ENCODE data around the gene BBLN. TPM values are rescaled to one million over a fixed set of nuclear protein-coding genes. Genes with fewer than 3 reads are reported as not detected.
"Not testable (repeated sequence)": the region's sequence is repeated elsewhere in the genome, so short reads cannot be mapped to it uniquely, and the experiment has no call there.

BBLN gene
- total RNA-seq, result 100 to 1,000 TPM in 3 of 4 donors, 10 to 100 TPM in 1; 73.5 to 145 (median 132) TPM

GRCh38 chr9:128159784-128160602 lies at the start of gene BBLN:
TSS of gene BBLN (plus strand) at chr9:128160265. CDS start at chr9:128160408, 143 bp downstream.
- TF ChIP-seq CTCF (IDR thresholded peaks at IDR 0.05 in 4 of 5, conservative IDR thresholded peaks at IDR 0.05 in 1 of 5) (peak in 1 of 5 experiments; percentile 10), POLR2A (IDR thresholded peaks at IDR 0.05) (peak; percentile 32 to 46)
- in situ Hi-C loops (cut with MboI; ENCODE audit: low sequenced_read_pairs in 4 of 4) (no loop called here), intact Hi-C loops (cut with DNase I; ENCODE audit: low total_unique reads) (no loop called here)
- ATAC-seq (peak; percentile 87 to 88), DNase-seq (peak; percentile 91 to 92)
- Histone ChIP-seq H3K27ac (peak within 1 kb of the TSS; percentile 70 to 82 (median 78)), H3K27me3 (no peaks in the 10 kb centered on the region), H3K36me3 (peaks cover 0 to 23% of the 10 kb centered on the region in 2 donors), H3K9me3 (no peaks in the 10 kb centered on the region), H3K4me1 (peaks cover 8 to 9% of the 10 kb centered on the region in 2 donors), H3K4me3 (peak within 1 kb of the TSS; percentile 76 to 99 (median 81))

- intact Hi-C loops (cut with DNase I; ENCODE audit: low total_unique reads), result loop anchor here (2.0 kb wide), 1 partner anchor 17 kb away; no protein-coding TSS in a partner anchor
- not testable (repeated sequence) for ATAC-seq
Observed at GRCh38 chr9:128111726-128112125, 48.3 kb upstream of the BBLN start.

GRCh38 chr9:128113526-128114325 lies 46.3 kb upstream of the BBLN start:
- H3K4me3 ChIP-seq, result no peak overlapping the region
- H3K4me1 ChIP-seq, result peaks cover 30 to 41% of the 10 kb centered on the region in 2 donors
- in situ Hi-C loops (cut with MboI; ENCODE audit: low sequenced_read_pairs in 4 of 4) (loop anchor here in 3 of 4 donors (10.0 to 25.0 kb wide), 2 partner anchors 151 to 159 kb away; no protein-coding TSS in a partner anchor), intact Hi-C loops (cut with DNase I; ENCODE audit: low total_unique reads) (loop anchor here (2.0 kb wide), 1 partner anchor 19 kb away; no protein-coding TSS in a partner anchor)
- H3K27me3 ChIP-seq, result no peaks in the 10 kb centered on the region
- peaks cover 0 to 5% of the 10 kb centered on the region in 2 donors for H3K36me3 ChIP-seq
- H3K27ac ChIP-seq, result peak overlapping the region; percentile 91 to 99 (median 98)
- no peaks in the 10 kb centered on the region for H3K9me3 ChIP-seq
- ATAC-seq (no peak), DNase-seq (peak in 1 of 2 donors; percentile 16)
- TF ChIP-seq POLR2A (IDR thresholded peaks at IDR 0.05), result no peak

More at GRCh38 chr9:128111726-128112125, 48.3 kb upstream of the BBLN start:
- H3K27me3 ChIP-seq, H3K4me3 ChIP-seq, H3K9me3 ChIP-seq: not testable (repeated sequence)
- peaks cover 40 to 51% of the 10 kb centered on the region in 2 donors for H3K4me1 ChIP-seq
- in situ Hi-C loops (cut with MboI; ENCODE audit: low sequenced_read_pairs in 4 of 4), result loop anchor here in 3 of 4 donors (10.0 to 25.0 kb wide), 2 partner anchors 149 to 157 kb away; no protein-coding TSS in a partner anchor
- peaks cover 0 to 17% of the 10 kb centered on the region in 2 donors for H3K36me3 ChIP-seq
- peak in 1 of 2 donors; percentile 74 for DNase-seq
- peak overlapping the region; percentile 91 to 99 (median 98) for H3K27ac ChIP-seq

GRCh38 chr9:128114326-128115186 lies 45.5 kb upstream of the BBLN start:
- DNase-seq (peak in 1 of 2 donors; percentile 28), ATAC-seq (no peak)
- intact Hi-C loops (cut with DNase I; ENCODE audit: low total_unique reads), result loop anchor here (5.0 kb wide), 2 partner anchors 32 to 172 kb away; no protein-coding TSS in a partner anchor
- TF ChIP-seq CTCF (IDR thresholded peaks at IDR 0.05 in 4 of 5, conservative IDR thresholded peaks at IDR 0.05 in 1 of 5), result no peak
- TF ChIP-seq POLR2A (IDR thresholded peaks at IDR 0.05), result no peak
- peaks cover 22 to 34% of the 10 kb centered on the region in 2 donors for H3K4me1 ChIP-seq
- peak overlapping the region in 2 of 4 donors; percentile 99 for H3K27ac ChIP-seq
- in situ Hi-C loops (cut with MboI; ENCODE audit: low sequenced_read_pairs in 4 of 4), result loop anchor here in 3 of 4 donors (10.0 to 25.0 kb wide), 2 partner anchors 152 to 160 kb away; no protein-coding TSS in a partner anchor
- no peaks in the 10 kb centered on the region for H3K9me3 ChIP-seq
- H3K27me3 ChIP-seq, result no peaks in the 10 kb centered on the region
- no peak overlapping the region for H3K4me3 ChIP-seq
- peaks cover 0 to 5% of the 10 kb centered on the region in 2 donors for H3K36me3 ChIP-seq
